Ecto neural progenitor cell (in vitro differentiated cells): Measurements from ENCODE around the gene HEATR5A.
"Not testable (repeated sequence)": the region's sequence is repeated elsewhere in the genome, so short reads cannot be mapped to it uniquely, and the experiment has no call there.

ENCODE experiments used
- DNase-seq: peaks from one replicate; pipeline ENCODE4 v3.0.0-alpha.2; 2018; ENCODE audit warnings: low spot score

HEATR5A gene

DNA sequence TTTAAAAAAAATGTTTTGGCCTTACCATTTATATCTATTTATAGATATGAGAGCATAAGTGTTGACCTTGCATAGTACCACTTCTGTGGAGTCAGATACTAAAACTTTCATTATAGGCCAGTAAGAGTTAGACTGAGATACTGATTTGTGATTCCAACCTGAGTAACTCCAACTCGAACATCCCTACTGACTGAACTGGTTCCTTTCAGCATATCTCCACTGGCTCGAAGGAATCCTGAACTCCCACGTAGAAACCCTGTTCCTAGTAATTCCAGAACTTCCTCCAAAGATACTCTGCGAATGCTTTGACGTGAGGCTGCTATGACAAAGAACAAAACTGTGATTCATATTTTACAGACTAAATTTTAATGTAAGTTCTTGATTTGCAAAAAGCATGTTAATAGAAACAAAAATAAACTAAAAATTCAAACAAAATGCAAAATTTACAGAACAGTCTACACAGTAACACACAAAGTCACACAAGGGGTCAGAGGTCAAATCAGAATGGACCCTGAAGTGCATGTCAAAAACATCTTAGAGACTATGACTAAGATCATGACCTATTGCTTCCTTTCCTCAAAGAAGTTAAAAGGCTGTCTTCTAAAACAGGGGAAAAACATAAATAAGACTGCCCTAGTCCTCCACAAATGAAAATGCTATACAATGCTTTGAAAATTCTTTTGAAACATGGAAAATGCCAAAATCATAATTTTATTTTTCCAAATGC lies 31.5 kb downstream of the HEATR5A start:
- DNase-seq, result no peak

- no peak for DNase-seq
These were observed 33.3 kb downstream of the HEATR5A start for GRCh38 chr14:31387091-31387490.

GRCh38 chr14:31386271-31386670 lies 34.1 kb downstream of the HEATR5A start:
- no peak for DNase-seq

- no peak for DNase-seq
These were observed 38.1 kb downstream of the HEATR5A start for GRCh38 chr14:31382221-31382620.

DNA sequence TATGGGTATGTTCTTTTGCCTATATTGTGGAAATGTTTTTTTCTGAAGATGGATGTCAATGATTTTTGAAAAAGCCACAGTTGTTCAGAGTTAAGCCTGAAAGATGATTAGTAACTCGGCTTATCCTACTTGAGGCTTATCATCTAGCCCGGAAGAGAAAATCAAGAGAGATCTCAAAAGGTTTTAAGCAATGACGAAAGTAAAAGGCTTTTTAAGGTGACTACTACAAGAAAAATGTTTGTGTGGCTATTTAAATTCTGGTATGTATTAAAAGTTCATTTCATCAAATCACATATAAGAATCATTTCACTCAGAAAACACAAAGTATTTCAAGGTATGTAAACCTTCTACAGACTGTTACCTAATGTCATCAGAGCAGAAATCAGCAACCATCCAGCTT lies 40.2 kb downstream of the HEATR5A start:
- DNase-seq, result no peak

DNA sequence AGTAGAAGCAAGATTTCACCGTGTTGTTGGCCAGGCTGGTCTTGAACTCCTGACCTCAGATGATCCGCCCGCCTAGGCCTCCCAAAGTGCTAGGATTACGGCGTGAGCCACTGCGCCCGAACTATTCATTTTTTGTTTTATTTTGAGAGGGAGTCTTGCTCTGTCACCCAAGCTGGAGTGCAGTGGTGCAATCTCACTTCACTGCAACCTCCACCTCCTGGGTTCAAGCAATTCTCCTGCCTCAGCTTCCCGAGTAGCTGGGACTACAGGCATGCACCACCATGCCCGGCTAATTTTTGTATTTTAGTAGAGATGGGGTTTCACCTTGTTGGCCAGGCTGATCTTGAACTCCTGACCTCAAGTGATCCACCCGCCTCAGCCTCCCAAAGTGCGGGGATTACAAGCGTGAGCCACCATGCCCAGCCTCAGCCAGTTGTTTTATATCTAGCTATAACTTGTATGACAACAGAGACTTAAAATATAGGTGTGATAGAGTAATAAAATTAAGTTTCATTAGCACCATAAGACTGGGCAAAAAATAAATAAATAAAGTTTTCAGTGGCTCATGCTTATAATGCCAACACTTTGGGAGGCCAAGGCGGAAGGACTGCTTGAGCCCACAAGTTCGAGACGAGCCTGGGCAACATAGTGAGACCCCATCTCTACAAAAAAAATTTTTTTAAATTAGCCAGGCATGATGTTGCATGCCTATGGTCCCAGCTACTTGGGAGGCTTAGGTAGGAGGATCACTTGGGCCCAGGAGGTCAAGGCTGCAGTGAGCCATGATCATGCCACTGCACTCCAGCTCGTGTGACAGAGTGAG lies 41.0 kb downstream of the HEATR5A start:
- not testable (repeated sequence) for DNase-seq

GRCh38 chr14:31377433-31377832 lies 42.9 kb downstream of the HEATR5A start:
- DNase-seq, result no peak

DNA sequence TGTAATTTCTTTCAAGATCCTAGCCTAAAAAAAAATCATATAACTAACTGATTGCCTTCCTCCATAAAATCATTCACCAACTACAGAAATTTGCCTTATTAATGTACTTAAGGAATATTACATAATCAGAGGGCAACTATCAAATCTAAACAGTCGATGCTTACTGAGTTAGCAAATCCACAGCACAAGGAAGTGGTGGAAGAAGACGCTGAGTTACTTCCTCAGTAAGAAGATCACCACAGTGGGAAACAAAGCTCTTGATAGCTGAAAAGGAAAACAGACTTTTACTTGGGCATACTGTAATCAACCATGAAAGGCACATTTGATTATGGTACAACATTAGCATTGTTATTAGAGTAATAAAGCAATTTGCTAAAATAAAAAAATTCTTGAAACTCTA lies 48.7 kb downstream of the HEATR5A start:
- DNase-seq, result no peak

- DNase-seq, result no peak
These were observed 56.8 kb downstream of the HEATR5A start for GRCh38 chr14:31363331-31364073.

DNA sequence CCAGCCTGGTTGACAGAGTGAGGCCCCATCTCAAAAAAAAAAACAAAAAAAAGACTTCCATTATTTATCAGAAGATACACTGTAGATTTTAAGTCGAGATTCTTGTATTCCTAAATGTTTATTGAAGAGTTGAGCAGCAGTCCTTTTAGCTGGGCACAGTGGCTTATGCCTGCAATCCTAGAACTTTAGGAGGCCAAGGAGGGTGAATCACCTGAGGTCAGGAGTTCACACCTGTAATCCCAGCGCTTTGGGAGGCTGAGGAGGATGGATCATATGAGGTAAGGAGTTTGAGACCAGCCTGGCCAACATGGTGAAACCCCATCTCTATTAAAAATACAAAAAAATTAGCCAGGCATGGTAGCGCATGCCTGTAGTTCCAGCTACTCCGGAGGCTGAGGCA lies 57.6 kb downstream of the HEATR5A start:
- DNase-seq, result no peak

DNA sequence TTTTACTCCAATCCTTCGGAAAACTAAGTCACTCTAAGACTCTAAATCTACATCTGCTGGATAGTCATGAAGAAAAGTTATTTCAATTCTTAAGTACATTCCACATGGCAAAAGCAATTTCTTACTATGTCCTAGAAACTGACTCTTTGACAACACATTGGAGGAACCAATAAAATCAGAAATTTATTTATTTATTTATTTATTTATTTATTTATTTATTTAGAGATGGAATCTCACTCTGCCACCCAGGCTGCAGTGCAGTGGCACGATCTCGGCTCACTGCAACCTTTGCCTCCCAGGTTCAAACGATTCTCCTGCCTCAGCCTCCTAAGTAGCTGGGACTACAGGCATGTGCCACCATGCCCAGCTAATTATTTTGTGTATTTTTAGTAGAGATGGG lies 58.6 kb downstream of the HEATR5A start:
- not testable (repeated sequence) for DNase-seq

DNA sequence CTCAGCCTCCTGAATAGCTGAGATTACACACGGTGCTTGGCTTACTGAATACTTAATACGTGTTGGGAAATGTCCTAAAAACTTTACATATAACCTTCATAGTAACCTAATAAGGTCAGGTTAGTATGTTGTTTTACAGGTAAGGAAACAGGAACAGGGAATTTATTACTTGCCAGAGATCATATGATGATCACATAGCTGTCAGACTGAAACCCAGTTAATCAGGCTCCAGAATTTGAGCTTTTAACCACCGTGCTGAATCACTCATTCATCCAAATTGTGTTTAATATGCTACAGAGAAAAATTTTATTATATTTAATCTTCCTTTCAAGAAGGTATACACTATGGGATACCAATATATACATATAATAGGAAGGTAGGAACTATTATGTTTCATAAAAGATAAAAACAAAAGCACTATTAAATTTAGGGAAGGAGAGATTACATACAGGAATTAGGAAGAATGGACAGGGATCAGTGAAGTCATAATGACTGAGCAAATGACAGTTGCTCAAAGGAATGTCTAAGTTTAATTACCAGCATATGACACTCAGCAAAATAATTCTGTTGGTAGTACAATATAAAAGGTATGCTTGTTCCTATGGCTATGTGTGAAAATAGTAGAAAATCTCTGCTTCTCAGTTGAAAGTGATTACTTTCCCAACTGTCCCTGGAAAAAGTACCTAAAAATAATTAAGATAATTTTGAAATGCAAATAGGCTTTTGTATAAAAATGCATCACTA lies 59.3 kb downstream of the HEATR5A start:
- no peak for DNase-seq

- DNase-seq, result no peak
These were observed 63.1 kb downstream of the HEATR5A start for GRCh38 chr14:31357279-31357678.

- no peak for DNase-seq
These were observed 74.3 kb downstream of the HEATR5A start for GRCh38 chr14:31346097-31346496.

DNA sequence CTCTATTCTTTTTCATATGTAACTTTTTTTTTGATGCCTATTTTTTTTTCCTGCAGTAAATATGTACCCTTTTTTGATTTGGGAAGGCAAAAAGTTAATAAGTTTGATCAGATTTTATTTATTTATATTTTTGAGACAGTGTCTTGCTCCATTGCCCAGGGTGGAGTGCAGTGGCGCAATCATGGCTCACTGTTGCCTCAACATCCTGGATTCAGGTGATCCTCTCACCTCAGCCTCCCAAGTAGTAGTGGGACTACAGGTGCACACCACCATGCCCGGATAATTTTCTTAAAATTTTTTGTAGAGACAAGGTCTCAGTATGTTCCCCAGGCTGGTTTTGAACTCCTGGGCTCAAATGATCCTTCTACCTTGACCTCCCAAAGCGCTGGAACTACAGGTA lies 79.1 kb downstream of the HEATR5A start:
- DNase-seq, result no peak

- no peak for DNase-seq
These were observed 79.9 kb downstream of the HEATR5A start for GRCh38 chr14:31340297-31341063.

GRCh38 chr14:31339743-31340142 lies 80.6 kb downstream of the HEATR5A start:
- DNase-seq, result no peak

GRCh38 chr14:31337331-31337730 lies 83.0 kb downstream of the HEATR5A start:
- DNase-seq, result no peak

GRCh38 chr14:31336646-31337045 lies 83.7 kb downstream of the HEATR5A start:
- no peak for DNase-seq

DNA sequence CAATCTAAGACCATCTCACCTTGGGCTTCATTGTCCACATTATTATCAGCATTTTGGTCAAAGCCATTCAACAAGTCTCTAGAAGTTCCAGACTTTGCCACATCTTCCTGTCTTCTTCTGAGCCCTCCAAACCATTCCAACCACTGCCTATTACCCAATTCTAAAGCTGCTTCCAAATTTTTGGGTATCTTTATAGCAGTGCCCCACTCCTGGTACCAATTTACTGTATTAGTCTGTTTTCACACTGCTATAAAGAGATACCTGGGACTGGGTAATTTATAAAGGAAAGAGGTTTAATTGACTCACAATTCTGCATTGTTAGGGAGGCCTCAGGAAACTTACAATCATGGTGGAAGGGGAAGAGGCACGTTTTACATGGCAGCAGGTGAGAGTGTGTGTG lies 89.0 kb downstream of the HEATR5A start:
- DNase-seq, result not testable (repeated sequence)

DNA sequence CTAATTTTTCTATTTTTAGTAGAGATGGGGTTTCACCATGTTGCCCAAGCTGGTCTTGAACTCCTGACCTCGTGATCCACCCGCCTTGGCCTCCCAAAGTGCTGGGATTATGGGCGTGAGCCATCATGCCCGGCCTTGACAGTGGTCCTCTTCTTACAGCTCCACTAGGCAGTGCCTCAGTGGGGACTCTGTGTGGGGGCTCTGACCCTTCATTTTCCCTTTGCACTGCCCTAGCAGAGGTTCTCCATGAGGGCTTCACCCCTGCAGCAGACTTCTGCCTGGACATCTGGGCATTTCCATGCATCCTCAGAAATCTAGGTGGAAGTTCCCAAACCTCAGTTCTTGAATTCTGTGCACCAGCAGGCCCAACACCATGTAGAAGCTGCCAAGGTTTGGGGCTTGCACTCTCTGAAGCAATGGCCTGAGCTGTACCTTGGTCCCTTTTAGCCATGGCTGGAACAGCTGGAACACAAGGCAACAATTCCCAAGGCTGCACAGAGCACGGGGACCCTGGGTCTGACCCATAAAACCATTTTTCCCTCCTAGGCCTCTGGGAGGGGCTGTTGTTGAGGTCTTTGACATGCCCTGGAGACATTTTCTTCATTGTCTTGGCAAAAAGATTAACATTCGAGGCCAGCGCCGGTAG lies 90.4 kb downstream of the HEATR5A start:
- DNase-seq, result not testable (repeated sequence)
